Colonic mucosa (tissue), 4 donors: ENCODE measurements around the gene USP49. TPM values are rescaled to one million over a fixed set of nuclear protein-coding genes. Genes with fewer than 3 reads are reported as not detected.

ENCODE experiments used
- DNase-seq: peaks from one replicate; pipeline ENCODE4 v3.0.0-alpha.2; 2020
- H3K27ac ChIP-seq: fragments of 200-600 bp; one replicate; pipeline ENCODE4 v1.8.0; 2021
- H3K27me3 ChIP-seq: fragments of 200-600 bp; one replicate; pipeline ENCODE4 v1.8.0; 2021
- H3K36me3 ChIP-seq: fragments of 200-600 bp; one replicate; pipeline ENCODE4 v1.8.0; 2021
- H3K4me1 ChIP-seq: fragments of 200-600 bp; one replicate; pipeline ENCODE4 v1.8.0; 2021; ENCODE audit warnings: mild to moderate bottlenecking
- H3K4me3 ChIP-seq: fragments of 200-600 bp; one replicate; pipeline ENCODE4 v1.8.0; 2021
- H3K9ac ChIP-seq, 2 donors: one replicate each; pipeline ENCODE4 v1.7.0; 2013; ENCODE audit warnings: control low read depth in 2 of 2, low read depth in 2 of 2, low read length in 2 of 2
- H3K9me3 ChIP-seq: fragments of 200-600 bp; one replicate; pipeline ENCODE4 v1.8.0; 2021
- CTCF ChIP-seq: fragments of 200-600 bp; IDR thresholded peaks from one replicate; pipeline ENCODE4 v1.8.0; 2022; ENCODE audit warnings: antibody characterized with exemption, mild to moderate bottlenecking
- intact Hi-C: fragments of 100-400 bp; cut with DNase I; formaldehyde crosslinking; loops from one replicate; pipeline ENCODE4 v1.14.1; 2022
- total RNA-seq, 2 donors: library from RNA; stranded (reverse); fragmentation: NEBNext Ultra II Directional in 1 of 2; extraction: Animal tissue kit (Norgen Biotek cat#: 25700) in 1 of 2; gene quantifications; one replicate each; pipeline ENCODE4 v1.2.1, GENCODE V29; 2021
- donor health status: healthy.
- donor health status: DM: no; HTN: no; CAD: no.
- donor health status: DM: no; HTN: no; CAD: no.

USP49 gene
- total RNA-seq, 2 donors from 2014 or later: 1.7 to 2.9 TPM

GRCh38 chr6:41821266-41821665, 73.9 kb downstream of the USP49 start:
- H3K9ac ChIP-seq: no peak overlapping the region
- H3K9me3 ChIP-seq: no peaks in the 10 kb centered on the region
- no peaks in the 10 kb centered on the region for H3K36me3 ChIP-seq
- TF ChIP-seq CTCF: no peak
- no peak overlapping the region for H3K4me3 ChIP-seq
- no peaks in the 10 kb centered on the region for H3K27me3 ChIP-seq
- H3K27ac ChIP-seq: no peak overlapping the region
- H3K4me1 ChIP-seq: no peaks in the 10 kb centered on the region
- DNase-seq: no peak
- intact Hi-C loops: no loop called here

GRCh38 chr6:41818271-41819054, 76.7 kb downstream of the USP49 start:
- Histone ChIP-seq H3K9me3 (no peaks in the 10 kb centered on the region), H3K9ac (no peak overlapping the region), H3K27me3 (no peaks in the 10 kb centered on the region), H3K36me3 (no peaks in the 10 kb centered on the region), H3K27ac (no peak overlapping the region), H3K4me3 (no peak overlapping the region), H3K4me1 (no peaks in the 10 kb centered on the region)
- no peak for DNase-seq
- TF ChIP-seq CTCF: no peak
- intact Hi-C loops: no loop called here

DNA sequence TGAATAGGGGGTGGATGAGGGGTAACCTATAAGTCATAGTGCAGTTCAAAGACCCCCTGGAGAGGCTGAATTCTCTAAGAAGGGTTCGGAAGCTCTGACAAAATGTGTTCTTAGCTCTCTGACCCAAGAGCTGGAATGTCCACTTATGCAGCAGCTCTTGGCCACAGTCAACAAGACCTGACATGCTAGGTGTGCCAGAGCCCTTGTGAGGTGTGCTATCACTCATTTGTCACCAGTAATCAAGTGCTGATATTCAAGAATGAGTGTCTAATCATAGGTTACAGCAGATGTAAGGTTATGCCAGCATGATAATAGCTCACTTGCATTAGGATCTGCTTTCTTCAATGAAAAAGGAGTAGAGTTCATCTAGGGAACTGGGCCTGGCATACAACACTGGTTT, 79.6 kb downstream of the USP49 start:
- Histone ChIP-seq H3K4me1 (no peaks in the 10 kb centered on the region), H3K27ac (no peak overlapping the region), H3K4me3 (no peak overlapping the region), H3K27me3 (no peaks in the 10 kb centered on the region), H3K9ac (no peak overlapping the region), H3K9me3 (no peaks in the 10 kb centered on the region), H3K36me3 (no peaks in the 10 kb centered on the region)
- intact Hi-C loops: no loop called here
- no peak for DNase-seq
- TF ChIP-seq CTCF: no peak

- H3K27me3 ChIP-seq: no peaks in the 10 kb centered on the region
- no peaks in the 10 kb centered on the region for H3K4me1 ChIP-seq
- DNase-seq: no peak
- no peaks in the 10 kb centered on the region for H3K36me3 ChIP-seq
- no peak for TF ChIP-seq CTCF
- H3K9ac ChIP-seq: no peak overlapping the region
- no peak overlapping the region for H3K4me3 ChIP-seq
- intact Hi-C loops: no loop called here
- no peak overlapping the region for H3K27ac ChIP-seq
- no peaks in the 10 kb centered on the region for H3K9me3 ChIP-seq
Measured at GRCh38 chr6:41814629-41815028, 80.5 kb downstream of the USP49 start.

- Histone ChIP-seq H3K36me3 (no peaks in the 10 kb centered on the region), H3K27ac (no peak overlapping the region), H3K9me3 (no peaks in the 10 kb centered on the region), H3K9ac (no peak overlapping the region), H3K4me1 (no peaks in the 10 kb centered on the region), H3K27me3 (no peaks in the 10 kb centered on the region), H3K4me3 (no peak overlapping the region)
- DNase-seq: no peak
- TF ChIP-seq CTCF: no peak
- intact Hi-C loops: no loop called here
Measured at GRCh38 chr6:41813956-41814355, 81.2 kb downstream of the USP49 start.
